Cardiac septum (tissue), 1 donor: ENCODE results near the gene UBXN6. TPM values are rescaled to one million over a fixed set of nuclear protein-coding genes. Genes with fewer than 3 reads are reported as not detected.

Experiments
- DNase-seq: peaks from one replicate; pipeline ENCODE4 v3.0.0-alpha.2; 2020; ENCODE audit warnings: low spot score
- intact Hi-C: fragments of 100-400 bp; cut with DNase I; formaldehyde crosslinking; loops from one replicate; pipeline ENCODE4 v1.14.0; 2022
- total RNA-seq: library from RNA; stranded (reverse); fragmentation: NEBNext Ultra II Directional; extraction: Animal tissue kit (Norgen Biotek cat#: 25700); gene quantifications from one replicate; pipeline ENCODE4 v1.2.1, GENCODE V29; 2021
- donor health status: DM: no; HTN: no; CAD: no.

The UBXN6 gene
- total RNA-seq, 1 donor from 2014 or later: 102 TPM

DNA sequence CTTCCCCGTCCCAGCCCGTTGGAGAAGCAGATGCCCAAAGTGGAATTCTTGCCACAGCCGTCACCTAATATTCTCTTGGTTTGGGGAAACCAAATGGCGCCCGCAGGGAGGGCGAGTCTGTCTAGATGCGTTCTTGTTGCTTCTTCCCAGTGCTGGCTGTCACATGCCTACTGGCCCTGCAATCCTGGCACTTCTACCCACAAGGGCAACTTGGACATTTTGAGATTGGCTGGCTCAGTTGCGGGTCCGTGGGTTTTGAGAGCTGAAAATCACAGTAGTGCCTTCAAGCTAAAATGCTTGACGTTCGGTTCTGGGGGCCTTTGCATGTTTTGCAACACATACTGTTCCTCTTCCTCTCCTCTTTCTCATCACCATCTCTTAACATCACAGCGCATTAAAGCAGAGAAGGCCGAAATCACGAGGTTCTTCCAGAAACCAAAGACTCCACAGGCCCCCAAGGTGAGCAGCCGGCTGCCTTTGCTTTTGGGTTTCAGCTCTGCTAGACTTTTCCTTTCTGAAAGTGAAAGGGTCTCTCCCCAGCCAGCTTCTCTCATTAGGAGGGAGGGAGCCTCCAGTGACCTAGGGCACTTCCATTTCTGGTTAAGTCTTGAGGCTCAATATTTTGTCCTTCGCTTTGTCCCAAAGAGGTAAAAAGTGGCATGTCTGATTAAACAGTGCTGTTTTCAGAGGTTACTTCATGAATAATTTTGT lies 34.0 kb downstream of the UBXN6 start:
- intact Hi-C loops: no loop called here
- no peak for DNase-seq

DNA sequence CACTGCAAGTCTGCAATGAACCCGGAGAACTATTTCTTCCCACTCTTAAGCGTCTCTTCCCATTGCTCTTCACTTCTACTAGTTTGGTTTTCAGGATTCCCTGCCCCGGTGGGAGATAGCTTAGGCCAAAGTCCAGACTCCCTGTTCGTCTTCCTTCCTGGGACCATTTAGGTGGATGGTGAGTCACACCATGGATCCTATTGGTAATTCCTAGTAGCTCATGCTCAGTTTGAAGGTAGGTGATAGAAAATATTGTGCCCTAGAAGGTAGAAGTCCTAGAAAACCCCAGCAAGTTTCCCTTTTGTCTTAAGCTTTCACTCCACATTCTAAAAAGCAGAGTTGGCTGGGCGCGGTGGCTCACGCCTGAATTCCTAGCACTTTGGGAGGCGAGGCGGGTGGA lies 41.3 kb downstream of the UBXN6 start:
- intact Hi-C loops: no loop called here
- no peak for DNase-seq

DNA sequence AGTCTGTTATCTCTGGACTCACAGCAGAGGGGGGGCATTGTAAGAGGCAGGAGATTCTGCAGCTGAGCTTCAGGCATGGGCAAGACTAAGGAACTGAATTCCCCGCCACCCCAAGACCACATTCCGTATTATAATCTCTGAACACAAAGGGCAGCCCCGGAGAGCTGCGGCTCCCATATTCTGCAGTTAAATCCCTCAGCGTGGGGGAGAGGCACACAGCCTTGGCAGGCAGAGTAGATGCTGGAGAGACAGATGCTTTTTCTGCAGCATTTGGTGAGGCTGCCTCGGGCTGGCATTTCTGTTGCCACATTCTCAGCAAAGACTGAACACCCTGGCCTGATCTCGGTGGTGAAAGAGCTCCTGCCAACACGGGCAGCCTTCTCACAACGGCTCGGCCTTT lies 42.2 kb downstream of the UBXN6 start:
- intact Hi-C loops: no loop called here
- DNase-seq: no peak

DNA sequence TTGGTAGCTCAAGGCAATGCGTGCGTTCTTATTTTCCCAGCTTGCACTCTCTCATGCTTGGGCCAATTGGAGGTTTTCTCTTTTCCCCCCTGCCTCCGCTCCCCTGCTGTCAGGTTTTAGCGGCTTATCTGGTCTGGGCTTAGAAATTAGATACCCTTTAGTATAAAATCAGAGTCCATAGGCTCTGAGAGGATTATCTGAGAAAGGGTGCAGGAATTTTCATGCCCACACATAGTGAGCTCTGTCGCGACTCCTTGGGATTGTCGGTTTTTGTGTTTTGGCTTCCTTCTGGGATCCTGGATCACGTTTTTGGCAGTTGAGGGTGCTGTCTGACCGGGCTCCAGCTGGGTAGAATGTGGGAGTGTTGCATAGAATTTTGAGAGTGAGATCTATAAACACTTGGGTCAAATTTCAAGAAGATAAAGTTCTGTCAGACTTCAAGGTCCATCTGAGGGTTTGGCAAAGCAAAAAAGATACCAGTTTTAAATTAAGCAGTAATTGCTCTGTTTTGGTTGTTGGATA lies 42.7 kb downstream of the UBXN6 start:
- intact Hi-C loops: no loop called here
- DNase-seq: no peak

DNA sequence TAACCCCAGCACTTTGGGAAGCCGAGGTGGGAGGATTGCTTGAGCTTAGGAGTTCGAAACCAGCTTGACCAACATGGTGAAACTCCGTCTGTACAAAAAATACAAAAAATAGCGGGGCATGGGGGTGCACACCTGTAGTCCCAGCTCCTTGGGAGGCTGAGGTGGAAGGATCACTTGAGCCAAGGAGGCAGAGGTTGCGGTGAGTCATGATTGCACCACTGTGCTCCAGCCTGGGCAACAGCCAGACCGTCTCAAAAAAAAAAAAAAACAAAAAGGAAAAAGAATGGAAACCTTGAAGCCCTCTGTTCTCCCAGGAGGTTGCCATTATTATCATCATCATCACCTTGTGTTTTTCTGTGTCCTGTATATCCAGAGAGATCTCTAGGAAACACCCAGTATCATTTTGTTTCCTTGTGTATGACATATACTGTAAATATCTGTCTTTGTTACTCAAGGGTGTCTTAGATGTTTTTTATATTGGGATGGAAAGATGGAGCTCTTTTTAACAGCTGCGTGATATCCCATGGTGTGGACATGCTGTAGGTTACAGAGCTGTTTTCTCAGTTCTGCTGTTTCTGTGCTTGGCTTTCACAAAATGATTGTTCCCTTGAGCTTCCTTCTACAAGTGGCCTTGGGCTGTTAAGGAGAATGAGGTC lies 43.3 kb downstream of the UBXN6 start:
- intact Hi-C loops: no loop called here
- no peak for DNase-seq

DNA sequence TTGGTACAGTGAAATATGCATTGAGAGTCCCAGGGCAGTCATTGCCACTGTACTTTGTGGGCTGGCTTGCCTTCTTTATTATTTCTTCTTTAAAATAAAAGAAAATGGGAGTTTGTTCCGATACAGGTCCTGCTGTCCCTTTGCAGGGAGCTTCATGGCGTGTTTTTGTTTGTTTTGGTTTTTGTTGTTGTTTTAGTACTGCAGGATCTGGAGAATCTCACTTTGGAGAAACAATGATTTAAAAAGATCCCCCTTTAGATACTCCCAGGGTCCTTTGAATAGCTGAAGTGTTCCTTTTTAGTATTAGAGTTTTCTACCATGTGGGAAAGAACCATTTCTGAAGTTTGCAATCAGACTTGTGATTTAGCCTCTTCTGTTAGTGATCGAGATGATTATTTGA lies 44.0 kb downstream of the UBXN6 start:
- intact Hi-C loops: no loop called here
- no peak for DNase-seq

DNA sequence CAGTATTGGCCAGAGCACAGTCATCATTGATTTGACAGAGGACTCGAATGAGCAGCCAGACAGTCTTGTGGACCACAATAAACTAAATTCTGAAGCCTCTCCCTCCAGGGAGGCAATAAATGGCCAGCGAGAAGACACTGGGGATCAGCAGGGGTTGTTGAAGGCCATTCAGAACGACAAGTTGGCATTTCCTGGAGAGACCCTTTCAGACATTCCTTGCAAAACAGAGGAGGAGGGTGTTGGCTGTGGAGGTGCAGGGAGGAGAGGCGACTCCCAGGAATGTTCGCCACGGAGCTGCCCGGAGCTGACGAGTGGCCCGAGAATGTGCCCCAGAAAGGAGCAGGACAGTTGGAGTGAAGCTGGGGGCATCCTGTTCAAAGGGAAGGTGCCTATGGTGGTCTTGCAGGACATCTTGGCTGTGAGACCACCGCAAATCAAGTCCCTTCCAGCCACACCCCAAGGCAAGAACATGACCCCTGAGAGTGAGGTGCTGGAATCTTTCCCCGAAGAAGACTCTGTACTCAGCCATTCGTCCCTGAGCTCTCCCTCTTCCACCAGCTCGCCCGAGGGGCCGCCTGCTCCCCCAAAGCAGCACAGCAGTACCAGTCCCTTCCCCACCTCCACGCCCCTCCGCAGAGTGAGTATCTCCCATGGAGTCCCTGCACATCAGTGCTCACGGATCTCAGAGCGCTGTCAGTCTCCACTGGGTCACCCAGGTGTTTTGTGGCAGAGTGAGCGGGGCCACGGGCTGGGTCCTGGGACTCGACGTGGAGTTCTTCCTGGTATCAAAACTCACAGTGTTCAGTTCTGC lies 48.3 kb downstream of the UBXN6 start:
- intact Hi-C loops: no loop called here
- no peak for DNase-seq

DNA sequence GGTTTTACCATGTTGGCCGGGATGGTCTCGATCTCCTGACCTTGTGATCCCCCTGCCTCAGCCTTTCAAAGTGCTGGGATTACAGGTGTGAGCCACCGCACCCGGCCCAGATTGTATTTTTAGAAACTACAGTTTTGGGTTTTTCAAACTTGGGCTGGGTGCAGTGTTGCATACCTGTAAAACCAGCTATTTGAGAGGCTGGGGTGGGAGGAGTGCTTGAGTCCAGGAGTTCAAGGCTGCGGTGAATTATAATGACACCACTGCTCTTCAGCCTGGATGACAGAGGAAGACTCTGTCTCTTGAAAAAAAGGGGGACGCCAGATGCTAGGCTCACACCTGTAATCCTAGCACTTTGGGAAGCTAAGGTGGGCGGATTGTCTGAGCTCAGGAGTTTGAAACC lies 51.0 kb downstream of the UBXN6 start:
- DNase-seq: no peak
- intact Hi-C loops: no loop called here

DNA sequence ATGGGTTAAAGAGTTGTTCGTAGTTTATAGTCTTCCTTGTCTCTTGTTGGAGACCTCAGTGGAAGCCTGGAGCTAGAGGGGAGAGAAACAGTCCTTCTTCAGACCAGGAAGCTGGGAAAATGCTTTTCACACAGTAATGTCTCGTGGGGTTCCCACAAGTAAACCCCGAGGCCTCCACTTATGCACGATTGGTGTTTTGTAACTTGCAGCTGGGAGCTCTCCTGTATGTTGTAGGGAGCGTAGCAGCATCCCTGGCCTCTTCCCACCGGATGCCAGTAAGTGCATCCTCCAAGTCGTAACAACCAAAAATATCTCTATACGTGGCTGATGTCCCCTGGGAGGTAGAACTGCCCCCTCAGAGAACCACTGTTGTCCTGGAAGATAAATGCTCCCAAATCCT lies 51.6 kb downstream of the UBXN6 start:
- DNase-seq: no peak
- intact Hi-C loops: no loop called here

DNA sequence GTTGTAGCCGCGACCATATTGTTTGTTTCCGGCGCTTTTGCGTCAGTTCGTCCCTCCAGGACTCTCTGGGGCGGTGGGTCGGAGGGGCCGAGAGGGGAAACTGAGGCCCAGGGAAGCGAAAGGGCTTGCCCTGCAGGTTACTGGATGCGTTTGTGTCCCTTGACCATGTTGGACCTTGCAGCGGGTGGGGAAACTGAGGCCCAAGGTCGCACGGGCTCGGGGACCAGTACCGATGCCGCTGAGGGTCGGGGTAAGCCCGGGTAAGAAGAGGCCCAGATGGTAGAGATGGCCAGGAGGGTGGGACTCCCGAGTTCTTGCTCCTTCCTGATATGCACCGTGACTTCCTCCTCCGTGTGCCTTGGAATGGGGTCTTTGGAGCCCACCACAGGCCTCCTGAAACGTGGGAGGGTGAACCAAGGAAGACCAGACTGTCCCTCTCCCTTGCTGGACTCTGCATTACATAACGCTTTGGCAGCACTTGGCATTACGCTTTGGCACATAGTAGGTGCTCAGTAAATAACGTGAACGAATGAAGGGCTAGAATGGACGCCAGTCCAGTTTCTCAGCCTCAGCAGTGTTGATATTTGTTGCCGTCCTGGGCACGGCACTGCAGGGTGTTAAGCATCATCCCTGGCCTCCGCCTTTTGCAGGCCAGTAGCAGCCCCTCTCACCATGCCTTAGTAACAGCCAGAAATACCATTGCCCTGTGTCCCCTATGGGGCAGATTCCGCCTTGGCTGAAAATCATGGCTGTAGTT lies 54.4 kb downstream of the UBXN6 start:
- no peak for DNase-seq
- intact Hi-C loops: loop anchor here (5.0 kb wide), 4 partner anchors 36 to 156 kb away; partner anchors contain the start of genes MPND, UBXN6 and YJU2

DNA sequence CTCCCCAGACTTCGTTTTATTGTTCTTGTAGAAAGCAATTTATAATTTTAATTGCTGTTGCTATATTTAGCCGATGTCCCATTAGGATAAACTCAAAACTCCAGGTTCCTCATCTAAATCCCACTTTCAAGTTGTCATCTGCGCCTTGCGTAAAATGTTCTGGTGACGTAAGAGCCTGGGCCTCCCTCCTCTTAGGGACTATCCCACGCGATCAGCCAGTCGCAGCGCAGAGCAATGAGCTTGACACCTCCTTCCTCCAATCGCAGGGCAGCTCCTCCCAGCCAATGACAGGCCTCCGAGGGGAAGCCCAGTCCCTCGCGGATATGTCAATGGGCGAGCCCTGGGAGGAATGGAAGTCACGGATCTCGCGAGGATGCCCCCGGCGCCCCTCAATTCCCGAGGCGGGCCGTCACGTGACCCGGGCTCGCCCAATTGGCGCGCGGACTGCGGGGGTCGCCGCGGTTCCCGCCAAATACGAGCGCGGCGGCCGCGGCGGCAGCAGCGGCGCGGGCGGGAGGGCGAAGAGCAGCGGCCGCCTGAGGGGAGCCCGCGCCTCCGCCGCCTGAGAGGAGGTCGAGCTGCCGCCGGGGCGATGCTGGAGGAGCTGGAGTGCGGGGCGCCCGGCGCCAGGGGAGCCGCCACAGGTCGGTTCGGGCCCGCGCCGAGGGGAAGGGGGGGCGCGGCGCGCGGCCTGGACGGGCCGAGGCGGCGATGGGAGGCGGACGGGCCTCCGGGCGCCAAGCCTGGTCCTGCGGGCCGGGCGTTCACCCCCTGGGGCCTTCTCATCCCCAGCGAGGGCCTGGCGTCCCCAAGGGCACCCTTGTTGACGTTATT lies 55.2 kb downstream of the UBXN6 start, which contains the start of gene CHAF1A:
Gene CHAF1A (plus strand): TSS at position 470 of the 834 bp plus-strand sequence. CDS start 123 bp downstream, at position 593.
- intact Hi-C loops: loop anchor here (5.0 kb wide), 4 partner anchors 35 to 155 kb away; partner anchors contain the start of genes MPND, UBXN6 and YJU2
- DNase-seq: peak; percentile 100

DNA sequence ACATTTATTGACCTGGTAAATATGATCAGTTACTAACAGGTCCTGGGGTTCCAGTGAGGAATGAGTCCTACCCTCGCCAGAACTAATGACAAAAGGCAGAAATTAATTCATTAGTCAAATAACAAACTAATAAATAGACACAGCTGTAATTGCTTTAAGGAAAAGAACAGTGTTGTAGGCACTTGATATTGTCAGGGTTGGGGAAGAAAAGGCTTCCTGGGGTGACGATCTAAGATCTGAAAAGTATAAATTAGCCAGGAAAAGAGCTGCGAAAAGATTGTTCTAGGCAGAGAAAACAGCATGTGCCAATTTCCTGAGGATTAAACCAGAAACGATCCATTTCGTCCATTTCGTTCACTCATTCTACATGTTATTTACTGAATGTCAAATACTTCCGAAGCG lies 55.8 kb downstream of the UBXN6 start:
- intact Hi-C loops: loop anchor here (5.0 kb wide), 4 partner anchors 34 to 154 kb away; partner anchors contain the start of genes MPND, UBXN6 and YJU2
- DNase-seq: no peak

DNA sequence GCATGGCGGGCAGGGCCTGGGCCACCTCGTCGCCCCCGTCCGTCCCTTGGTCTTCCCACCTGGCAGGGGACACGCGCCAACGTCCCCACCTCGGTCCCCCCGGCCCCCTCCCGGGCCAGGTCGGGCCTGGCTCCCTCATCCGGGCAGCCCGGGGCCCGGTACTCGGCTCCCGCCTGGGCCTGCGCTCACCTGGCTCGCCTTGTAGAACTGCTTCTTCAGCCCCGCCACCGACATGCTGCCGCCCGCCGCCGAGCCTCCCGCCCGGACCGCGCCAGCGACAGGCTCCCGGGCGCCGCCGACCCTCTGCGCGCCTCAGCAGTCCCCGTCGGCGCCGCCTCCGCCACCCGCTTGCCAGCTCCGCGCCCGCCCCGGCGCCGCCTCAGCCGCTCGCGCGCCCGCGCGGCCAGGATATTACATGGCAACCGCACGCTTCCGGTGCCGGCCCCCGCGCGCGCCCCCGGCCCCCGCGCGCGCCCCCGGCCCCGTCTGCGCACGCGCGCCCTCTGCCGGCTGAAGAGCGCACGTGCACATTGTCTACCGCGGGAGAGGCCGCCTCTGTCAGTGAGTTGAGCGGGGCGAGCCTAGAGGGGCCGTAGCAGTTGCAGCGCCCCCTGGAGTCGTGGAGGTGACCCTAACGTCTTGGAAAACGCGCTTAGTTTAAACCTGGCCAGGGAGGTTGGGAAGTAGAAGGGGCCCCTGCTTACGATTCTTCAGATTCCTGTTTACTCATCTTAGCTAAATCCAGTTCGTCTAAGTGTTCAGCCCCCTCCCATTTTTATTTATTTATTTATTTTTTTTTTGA lies 57.3 kb downstream of the UBXN6 start, which contains the start of gene SH3GL1:
Gene SH3GL1 (minus strand): TSS at position 413 of the 802 bp plus-strand sequence. CDS start 179 bp downstream, at position 234.
- intact Hi-C loops: loop anchor here (5.0 kb wide), 4 partner anchors 33 to 153 kb away; partner anchors contain the start of genes MPND, UBXN6 and YJU2
- peak; percentile 96 for DNase-seq

DNA sequence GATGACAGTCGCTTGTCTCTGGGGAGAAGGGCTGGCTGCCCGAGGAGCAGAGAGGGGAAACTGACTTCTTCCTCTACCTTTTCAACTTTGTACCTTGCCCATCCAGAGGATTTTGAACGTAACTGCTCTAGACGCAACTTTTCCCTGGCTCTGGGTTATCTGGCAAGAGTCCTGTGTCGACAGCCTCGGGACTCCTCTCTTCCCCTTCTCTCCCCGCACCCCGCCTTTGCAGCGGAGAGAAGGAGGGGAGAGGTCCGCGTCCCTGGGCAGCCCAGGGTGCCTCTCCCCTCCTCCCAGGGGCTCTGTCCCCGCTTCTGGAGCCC lies 57.8 kb downstream of the UBXN6 start:
- intact Hi-C loops: loop anchor here (5.0 kb wide), 5 partner anchors 32 to 152 kb away; partner anchors contain the start of genes MPND, UBXN6 and YJU2
- DNase-seq: no peak

DNA sequence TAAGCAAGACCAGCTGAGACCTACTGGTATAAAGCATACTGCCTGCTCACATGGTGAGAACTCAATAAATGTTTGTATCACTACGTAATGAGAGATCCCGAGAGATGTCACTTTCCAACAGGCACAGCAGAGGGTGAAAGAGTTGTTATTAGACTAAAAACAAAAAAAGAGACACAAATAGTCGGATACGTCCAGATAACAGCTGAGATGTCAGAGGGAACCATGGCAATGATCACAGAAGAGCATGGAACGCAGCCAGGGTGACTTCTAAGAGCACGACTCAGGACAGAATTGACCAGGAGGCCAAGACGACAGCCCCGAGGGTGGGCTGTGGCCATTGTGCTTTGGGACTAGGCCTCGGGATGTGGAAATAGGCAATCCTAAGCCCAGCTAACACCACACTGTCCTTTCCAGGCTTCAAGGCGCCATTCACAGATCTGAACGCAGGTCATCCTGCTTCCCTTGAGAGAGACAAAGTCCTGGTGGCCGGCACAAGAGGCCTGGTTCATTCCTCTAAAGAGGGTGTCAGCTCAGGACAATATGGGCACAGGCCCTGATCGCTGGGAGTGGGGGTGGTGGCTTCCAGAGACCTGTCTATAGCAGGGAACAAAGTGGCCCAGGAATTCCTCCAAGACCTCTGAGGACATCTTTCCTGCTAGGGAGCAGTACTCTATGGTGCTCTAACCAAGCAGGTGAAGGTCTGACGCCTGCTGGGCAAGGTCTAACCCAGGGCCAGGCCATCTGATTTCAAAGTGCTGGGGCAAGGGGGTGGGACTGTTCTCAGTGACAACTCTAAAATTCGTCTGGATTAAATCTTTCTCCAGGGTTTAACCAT lies 60.4 kb downstream of the UBXN6 start:
- DNase-seq: no peak
- intact Hi-C loops: loop anchor here (5.0 kb wide), 1 partner anchor 45 kb away; no protein-coding TSS in a partner anchor
